ENCODE data around the gene GFRA3. TPM values are rescaled to one million over a fixed set of nuclear protein-coding genes. Genes with fewer than 3 reads are reported as not detected.

GFRA3 gene
- total RNA-seq, 3 donors from 2014 or later: not detected

DNA sequence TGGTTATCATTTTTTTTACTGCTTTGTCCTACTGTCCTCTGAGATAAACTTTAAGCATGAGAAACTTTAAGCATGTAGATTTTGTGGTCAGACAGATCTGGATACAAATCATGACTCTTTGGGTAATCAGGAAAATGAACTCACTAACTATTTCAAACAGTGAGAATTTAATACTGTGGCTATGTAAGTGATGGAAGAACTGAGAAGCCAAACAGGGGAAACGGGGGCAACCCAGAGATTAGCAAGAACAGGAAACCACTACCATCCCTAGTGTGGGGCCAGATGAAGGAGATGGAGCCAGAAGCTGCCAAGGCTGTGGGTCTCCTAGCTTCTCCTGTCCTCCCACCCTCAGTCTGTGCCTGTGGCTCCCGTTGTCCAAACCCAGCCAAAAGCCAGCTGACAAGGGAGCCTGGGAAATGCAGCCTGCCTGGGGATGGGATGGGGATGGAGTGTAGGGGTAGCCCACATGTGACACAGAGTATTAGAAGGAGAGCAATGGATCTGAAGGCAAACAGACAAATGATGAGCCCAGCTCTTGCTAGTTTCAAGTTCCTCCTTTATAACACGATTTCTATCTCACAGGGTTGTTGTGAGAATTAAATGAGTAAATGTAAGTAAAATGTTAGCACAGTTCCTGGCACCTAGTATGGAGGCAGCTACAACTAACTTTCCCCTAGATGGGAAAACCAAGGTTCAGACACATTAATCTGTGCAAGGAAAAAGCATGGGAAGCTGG, 33.6 kb downstream of the GFRA3 start:
- TF ChIP-seq POLR2AphosphoS5 (IDR thresholded peaks at IDR 0.05): no peak
- no peak for TF ChIP-seq POLR2A (IDR thresholded peaks at IDR 0.05)
- TF ChIP-seq CTCF (IDR thresholded peaks at IDR 0.05): no peak
- H3K36me3 ChIP-seq: no peaks in the 10 kb centered on the region
- H3K9me3 ChIP-seq: no peaks in the 10 kb centered on the region
- no peak overlapping the region for H3K27ac ChIP-seq
- intact Hi-C loops (cut with DNase I; ENCODE audit: low total_unique reads): no loop called here
- H3K4me1 ChIP-seq: no peaks in the 10 kb centered on the region
- DNase-seq (ENCODE audit: low spot score in 2 of 2): no peak
- no peak overlapping the region for H3K4me3 ChIP-seq
- H3K27me3 ChIP-seq: no peaks in the 10 kb centered on the region

DNA sequence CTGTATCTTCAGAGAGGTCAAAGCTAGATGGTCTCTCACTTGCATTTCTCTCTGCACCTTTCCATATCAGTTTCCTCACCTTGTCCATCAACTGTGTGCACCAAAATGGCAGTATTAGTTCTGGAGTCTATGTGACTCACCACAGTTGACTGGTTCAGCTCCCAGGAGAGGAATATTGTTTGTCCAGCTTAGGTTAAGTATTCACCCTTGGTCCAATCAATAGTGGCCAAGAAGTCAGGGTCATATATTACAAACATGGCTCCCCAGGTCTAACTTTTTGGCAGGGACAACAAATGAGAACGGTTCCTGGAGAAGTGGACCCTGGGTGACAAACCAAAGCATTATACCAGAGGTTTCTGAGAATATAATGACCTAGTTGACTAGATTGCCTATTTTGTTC, 36.4 kb downstream of the GFRA3 start:
- H3K4me1 ChIP-seq: no peaks in the 10 kb centered on the region
- no peak overlapping the region for H3K4me3 ChIP-seq
- no peak overlapping the region for H3K27ac ChIP-seq
- intact Hi-C loops (cut with DNase I; ENCODE audit: low total_unique reads): no loop called here
- TF ChIP-seq CTCF (IDR thresholded peaks at IDR 0.05) (no peak), POLR2AphosphoS5 (IDR thresholded peaks at IDR 0.05) (no peak), POLR2A (IDR thresholded peaks at IDR 0.05) (no peak)
- DNase-seq (ENCODE audit: low spot score in 2 of 2): no peak
- no peaks in the 10 kb centered on the region for H3K9me3 ChIP-seq
- H3K27me3 ChIP-seq: no peaks in the 10 kb centered on the region
- H3K36me3 ChIP-seq: no peaks in the 10 kb centered on the region

- H3K4me1 ChIP-seq: peaks cover 0 to 7% of the 10 kb centered on the region in 2 donors
- no peak for DNase-seq (ENCODE audit: low spot score in 2 of 2)
- no peak overlapping the region for H3K4me3 ChIP-seq
- intact Hi-C loops (cut with DNase I; ENCODE audit: low total_unique reads): no loop called here
- TF ChIP-seq CTCF (IDR thresholded peaks at IDR 0.05): no peak
- TF ChIP-seq POLR2AphosphoS5 (IDR thresholded peaks at IDR 0.05): no peak
- no peak for TF ChIP-seq POLR2A (IDR thresholded peaks at IDR 0.05)
- no peaks in the 10 kb centered on the region for H3K9me3 ChIP-seq
- no peak overlapping the region for H3K27ac ChIP-seq
- H3K36me3 ChIP-seq: no peaks in the 10 kb centered on the region
- H3K27me3 ChIP-seq: no peaks in the 10 kb centered on the region
Observed at GRCh38 chr5:138234651-138235050, 39.8 kb downstream of the GFRA3 start.

DNA sequence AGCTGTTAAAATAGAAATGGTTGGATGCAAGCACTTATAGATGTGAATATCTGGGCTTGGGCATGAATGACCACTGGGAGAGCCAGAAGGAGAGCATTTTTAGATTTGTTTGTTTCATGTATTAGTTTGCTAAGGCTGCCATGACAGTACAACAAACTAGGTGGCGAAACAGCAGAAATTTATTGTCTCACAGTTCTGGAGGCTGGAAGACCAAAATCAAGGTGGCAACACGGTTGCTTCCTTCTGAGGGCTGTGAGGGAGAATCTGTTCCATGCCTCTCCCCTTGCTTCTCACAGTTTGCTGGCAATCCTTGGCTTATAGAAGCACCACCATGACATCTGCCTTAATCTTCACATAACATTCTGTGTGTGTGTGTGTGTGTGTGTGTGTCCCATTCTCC, 41.1 kb downstream of the GFRA3 start:
- H3K27ac ChIP-seq: no peak overlapping the region
- H3K4me1 ChIP-seq: peaks cover 0 to 7% of the 10 kb centered on the region in 2 donors
- no peaks in the 10 kb centered on the region for H3K9me3 ChIP-seq
- intact Hi-C loops (cut with DNase I; ENCODE audit: low total_unique reads): no loop called here
- no peak overlapping the region for H3K4me3 ChIP-seq
- no peaks in the 10 kb centered on the region for H3K27me3 ChIP-seq
- no peak for DNase-seq (ENCODE audit: low spot score in 2 of 2)
- TF ChIP-seq CTCF (IDR thresholded peaks at IDR 0.05): no peak
- no peaks in the 10 kb centered on the region for H3K36me3 ChIP-seq

GRCh38 chr5:138230981-138231589, 43.3 kb downstream of the GFRA3 start:
- Histone ChIP-seq H3K27me3 (no peaks in the 10 kb centered on the region), H3K4me3 (no peak overlapping the region), H3K36me3 (no peaks in the 10 kb centered on the region), H3K9me3 (no peaks in the 10 kb centered on the region), H3K27ac (no peak overlapping the region), H3K4me1 (peaks cover 0 to 7% of the 10 kb centered on the region in 2 donors)
- DNase-seq (ENCODE audit: low spot score in 2 of 2): no peak
- TF ChIP-seq POLR2AphosphoS5 (IDR thresholded peaks at IDR 0.05) (no peak), POLR2A (IDR thresholded peaks at IDR 0.05) (no peak), CTCF (IDR thresholded peaks at IDR 0.05) (no peak)
- intact Hi-C loops (cut with DNase I; ENCODE audit: low total_unique reads): no loop called here

All from breast epithelium (tissue), 4 donors.